ENCODE results near the gene P2RX5.

Gene P2RX5, protein sequence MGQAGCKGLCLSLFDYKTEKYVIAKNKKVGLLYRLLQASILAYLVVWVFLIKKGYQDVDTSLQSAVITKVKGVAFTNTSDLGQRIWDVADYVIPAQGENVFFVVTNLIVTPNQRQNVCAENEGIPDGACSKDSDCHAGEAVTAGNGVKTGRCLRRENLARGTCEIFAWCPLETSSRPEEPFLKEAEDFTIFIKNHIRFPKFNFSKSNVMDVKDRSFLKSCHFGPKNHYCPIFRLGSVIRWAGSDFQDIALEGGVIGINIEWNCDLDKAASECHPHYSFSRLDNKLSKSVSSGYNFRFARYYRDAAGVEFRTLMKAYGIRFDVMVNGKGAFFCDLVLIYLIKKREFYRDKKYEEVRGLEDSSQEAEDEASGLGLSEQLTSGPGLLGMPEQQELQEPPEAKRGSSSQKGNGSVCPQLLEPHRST

DNA sequence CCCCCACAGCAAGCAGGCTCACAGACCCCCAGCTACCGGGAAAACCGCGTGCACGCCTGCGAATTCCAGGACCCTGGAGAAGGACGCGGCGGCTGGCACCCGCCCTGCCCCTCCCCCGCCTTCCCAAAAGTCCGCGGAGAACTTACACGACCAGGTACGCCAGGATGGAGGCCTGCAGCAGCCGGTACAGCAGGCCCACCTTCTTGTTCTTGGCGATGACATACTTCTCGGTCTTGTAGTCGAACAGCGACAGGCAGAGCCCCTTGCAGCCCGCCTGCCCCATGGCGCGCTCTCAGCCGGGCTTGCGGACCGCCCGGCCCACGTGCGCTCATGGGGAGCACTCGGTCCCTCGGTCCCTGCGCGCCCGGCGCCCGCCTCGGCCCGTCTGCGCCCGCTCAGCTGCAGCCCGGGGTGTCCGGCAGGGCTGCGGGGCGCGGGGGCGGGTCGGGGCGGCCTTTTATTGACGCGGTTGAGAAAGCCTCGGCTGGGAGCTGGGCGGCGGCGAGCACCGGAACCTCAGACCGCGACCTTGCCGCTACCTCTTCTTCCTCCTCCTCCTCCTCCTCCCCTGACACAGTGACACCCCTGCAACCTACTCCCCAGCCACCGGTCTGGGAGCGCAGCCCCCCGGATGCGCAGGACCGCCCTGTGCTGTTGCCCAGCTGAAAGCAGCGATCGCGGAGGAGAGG is at the start of gene P2RX5:
Gene P2RX5, minus strand, starts transcription at position 433 of the 689 bp plus-strand sequence. Its CDS starts 150 bp downstream, at position 283.
- DNase-seq (ENCODE audit: low spot score): peak; percentile 70

DNA sequence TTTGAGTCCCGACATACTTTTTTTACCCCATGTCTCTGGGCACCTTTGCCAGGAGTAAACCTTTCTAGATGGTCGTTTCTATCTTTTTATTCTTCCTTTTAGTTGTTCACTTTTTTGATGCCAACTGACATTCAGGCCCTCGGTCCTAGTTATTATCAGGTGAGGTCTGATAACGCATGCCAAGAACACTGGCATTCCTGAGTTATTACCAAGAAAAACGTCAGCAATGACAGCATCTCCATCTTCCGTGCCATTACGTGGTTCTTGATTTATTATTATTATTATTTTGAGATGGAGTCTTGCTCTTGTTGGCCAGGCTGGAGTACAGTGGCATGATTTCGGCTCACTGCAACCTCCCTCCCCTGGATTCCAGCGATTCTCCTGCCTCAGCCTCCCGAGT is 49.1 kb upstream of the P2RX5 start:
- DNase-seq (ENCODE audit: low spot score): no peak
- TF ChIP-seq, protein P1, sequence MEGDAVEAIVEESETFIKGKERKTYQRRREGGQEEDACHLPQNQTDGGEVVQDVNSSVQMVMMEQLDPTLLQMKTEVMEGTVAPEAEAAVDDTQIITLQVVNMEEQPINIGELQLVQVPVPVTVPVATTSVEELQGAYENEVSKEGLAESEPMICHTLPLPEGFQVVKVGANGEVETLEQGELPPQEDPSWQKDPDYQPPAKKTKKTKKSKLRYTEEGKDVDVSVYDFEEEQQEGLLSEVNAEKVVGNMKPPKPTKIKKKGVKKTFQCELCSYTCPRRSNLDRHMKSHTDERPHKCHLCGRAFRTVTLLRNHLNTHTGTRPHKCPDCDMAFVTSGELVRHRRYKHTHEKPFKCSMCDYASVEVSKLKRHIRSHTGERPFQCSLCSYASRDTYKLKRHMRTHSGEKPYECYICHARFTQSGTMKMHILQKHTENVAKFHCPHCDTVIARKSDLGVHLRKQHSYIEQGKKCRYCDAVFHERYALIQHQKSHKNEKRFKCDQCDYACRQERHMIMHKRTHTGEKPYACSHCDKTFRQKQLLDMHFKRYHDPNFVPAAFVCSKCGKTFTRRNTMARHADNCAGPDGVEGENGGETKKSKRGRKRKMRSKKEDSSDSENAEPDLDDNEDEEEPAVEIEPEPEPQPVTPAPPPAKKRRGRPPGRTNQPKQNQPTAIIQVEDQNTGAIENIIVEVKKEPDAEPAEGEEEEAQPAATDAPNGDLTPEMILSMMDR (IDR thresholded peaks at IDR 0.05; ENCODE audit: extremely low read depth, insufficient read depth, missing control alignments): no peak
- in situ Hi-C loops (cut with MboI; ENCODE audit: low pct_unique_long_range_greater_than_20kb, low sequenced_read_pairs, unreplicated experiment): no loop called here

More for the DNA sequence above, at the start of gene P2RX5:
- in situ Hi-C loops (cut with MboI; ENCODE audit: low pct_unique_long_range_greater_than_20kb, low sequenced_read_pairs, unreplicated experiment): no loop called here
- TF ChIP-seq, protein P1 (IDR thresholded peaks at IDR 0.05; ENCODE audit: extremely low read depth, insufficient read depth, missing control alignments): no peak

DNA sequence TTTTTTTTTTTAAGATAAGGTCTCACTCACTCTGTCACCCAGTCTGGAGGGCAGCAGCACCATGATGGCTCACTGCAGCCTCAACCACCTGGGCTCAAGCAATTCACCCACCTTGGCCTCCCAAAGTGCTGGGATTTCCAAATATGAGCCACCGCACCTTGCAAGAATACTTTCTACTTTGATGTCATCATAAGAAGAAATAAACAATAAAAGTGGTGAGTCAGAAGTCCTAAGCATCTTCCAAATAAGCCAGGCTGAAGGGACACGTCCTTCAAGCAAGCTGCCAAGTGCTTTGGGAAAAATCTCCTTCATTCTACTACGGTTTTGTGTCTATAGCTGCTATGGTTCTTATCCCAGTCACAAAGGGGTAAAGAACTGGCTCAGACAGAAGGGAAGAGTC is 48.1 kb upstream of the P2RX5 start:
- TF ChIP-seq, protein P1 (IDR thresholded peaks at IDR 0.05; ENCODE audit: extremely low read depth, insufficient read depth, missing control alignments): no peak
- DNase-seq (ENCODE audit: low spot score): no peak
- in situ Hi-C loops (cut with MboI; ENCODE audit: low pct_unique_long_range_greater_than_20kb, low sequenced_read_pairs, unreplicated experiment): no loop called here

DNA sequence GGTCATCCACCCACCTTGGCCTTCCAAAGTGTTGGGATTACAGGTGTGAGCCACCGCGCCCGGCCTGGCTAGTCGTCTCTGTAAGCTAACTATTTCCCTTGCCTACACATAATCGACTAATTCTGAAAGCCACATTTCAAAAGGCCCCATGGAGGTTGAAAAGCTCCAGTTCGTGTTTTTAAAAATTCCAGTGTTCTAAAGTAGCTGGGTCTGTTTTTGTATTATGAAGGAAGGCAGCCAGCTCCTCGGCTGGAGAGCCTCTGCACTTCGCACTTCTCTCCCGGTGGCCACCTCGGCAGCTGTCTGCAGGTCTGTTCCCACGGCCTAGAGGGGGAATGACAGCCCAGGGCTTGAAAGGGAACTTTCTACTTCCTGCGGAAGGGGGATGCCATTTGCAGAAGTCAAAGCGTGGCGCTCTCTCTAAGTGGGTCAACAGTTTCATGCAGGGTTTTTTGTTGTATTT is 44.7 kb upstream of the P2RX5 start:
- in situ Hi-C loops (cut with MboI; ENCODE audit: low pct_unique_long_range_greater_than_20kb, low sequenced_read_pairs, unreplicated experiment): no loop called here
- no peak for DNase-seq (ENCODE audit: low spot score)
- TF ChIP-seq, protein P1 (IDR thresholded peaks at IDR 0.05; ENCODE audit: extremely low read depth, insufficient read depth, missing control alignments): no peak

DNA sequence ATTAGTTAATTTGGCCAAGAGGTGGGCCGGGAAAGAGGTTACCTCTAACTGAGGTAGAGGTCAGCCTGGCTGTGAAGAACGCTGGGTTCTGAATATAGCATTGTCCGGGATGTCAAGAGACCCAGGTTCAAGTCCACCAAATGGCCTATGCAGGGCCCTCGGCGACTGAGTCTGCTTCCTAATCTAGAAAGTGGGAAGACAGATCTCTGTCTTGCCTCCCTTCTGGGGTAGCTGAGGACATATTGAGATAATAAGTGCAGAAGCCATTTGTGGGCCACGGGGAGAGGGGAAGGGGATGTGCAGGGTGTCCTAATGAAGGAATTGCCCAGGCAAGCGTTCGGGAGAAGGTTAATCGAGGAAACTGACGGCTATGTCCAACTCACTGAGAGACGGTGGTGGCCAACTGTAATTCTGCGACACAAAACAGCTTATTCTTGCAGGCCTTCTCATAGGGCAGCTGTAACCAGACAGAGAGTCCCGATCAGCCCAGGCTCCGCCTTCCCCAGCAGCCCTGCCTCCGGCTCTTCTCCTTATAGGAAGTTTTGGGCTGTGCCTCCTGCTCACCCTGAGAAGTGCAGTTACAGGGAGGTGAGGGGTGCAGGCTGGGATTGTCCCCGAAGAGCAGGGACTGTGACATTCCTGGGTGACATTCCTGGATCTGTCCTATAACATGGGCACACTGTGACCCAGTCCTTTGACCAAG is 43.6 kb upstream of the P2RX5 start:
- in situ Hi-C loops (cut with MboI; ENCODE audit: low pct_unique_long_range_greater_than_20kb, low sequenced_read_pairs, unreplicated experiment): loop anchor here (5.0 to 10.0 kb wide), 2 partner anchors 55 to 83 kb away; no protein-coding TSS in a partner anchor
- DNase-seq (ENCODE audit: low spot score): no peak
- TF ChIP-seq, protein P1 (IDR thresholded peaks at IDR 0.05; ENCODE audit: extremely low read depth, insufficient read depth, missing control alignments): no peak

All from GM13977 (cell line).